Measurements from ENCODE around the gene ALKBH3. TPM values are rescaled to one million over a fixed set of nuclear protein-coding genes. Genes with fewer than 3 reads are reported as not detected.

Gene ALKBH3
- 10 to 100 TPM; 29.3 to 30.0 TPM for total RNA-seq

- Histone ChIP-seq H3K27ac (peak within 1 kb of the TSS in 3 of 4 donors; percentile 33 to 43 (median 33)), H3K36me3 (replicated peaks in 1 of 2; ENCODE audit: insufficient read depth in 1 of 2, low read depth in 2 of 2) (peaks cover 0 to 10% of the 10 kb centered on the region in 2 donors), H3K4me1 (peaks cover 16% of the 10 kb centered on the region), H3K9me3 (no peaks in the 10 kb centered on the region), H3K4me3 (peak within 1 kb of the TSS; percentile 95), H3K27me3 (no peaks in the 10 kb centered on the region)
- peak in 4 of 7 experiments; percentile 15 to 33 (median 20) for TF ChIP-seq CTCF (IDR thresholded peaks at IDR 0.05)
- TF ChIP-seq POLR2A (IDR thresholded peaks at IDR 0.05): peak in 2 of 3 donors; percentile 52 to 54
- WGBS, 2 donors: 0% methylated on average over 8 to 35 of the region's 36 CpGs
- intact Hi-C loops (cut with DNase I): no loop called here
- ATAC-seq (peak; percentile 100), DNase-seq (peak; percentile 93 to 97 (median 94))
Observed at GRCh38 chr11:43880640-43881159, at the start of gene ALKBH3. Gene ALKBH3 (plus strand): TSS chr11:43880831. CDS start chr11:43882653, 1,822 bp downstream.

GRCh38 chr11:43830928-43831440 lies 49.6 kb upstream of the ALKBH3 start:
- no peak for TF ChIP-seq POLR2A (IDR thresholded peaks at IDR 0.05)
- TF ChIP-seq CTCF (IDR thresholded peaks at IDR 0.05): no peak
- intact Hi-C loops (cut with DNase I): no loop called here
- H3K9me3 ChIP-seq: no peaks in the 10 kb centered on the region
- ATAC-seq (peak; percentile 58), DNase-seq (peak in 2 of 4 donors; percentile 7 to 46)
- H3K36me3 ChIP-seq (replicated peaks in 1 of 2; ENCODE audit: insufficient read depth in 1 of 2, low read depth in 2 of 2): peaks cover 0 to 2% of the 10 kb centered on the region in 2 donors
- H3K4me3 ChIP-seq: no peak overlapping the region
- no peak overlapping the region for H3K27ac ChIP-seq
- H3K4me1 ChIP-seq: no peaks in the 10 kb centered on the region
- 71 to 76% methylated on average over 5 of the region's 5 CpGs for WGBS, 2 donors
- no peaks in the 10 kb centered on the region for H3K27me3 ChIP-seq

- Histone ChIP-seq H3K9me3 (no peaks in the 10 kb centered on the region), H3K4me1 (no peaks in the 10 kb centered on the region), H3K36me3 (replicated peaks in 1 of 2; ENCODE audit: insufficient read depth in 1 of 2, low read depth in 2 of 2) (peaks cover 0 to 2% of the 10 kb centered on the region in 2 donors), H3K4me3 (no peak overlapping the region), H3K27ac (no peak overlapping the region), H3K27me3 (no peaks in the 10 kb centered on the region)
- ATAC-seq (no peak), DNase-seq (no peak)
- intact Hi-C loops (cut with DNase I): no loop called here
- 97 to 98% methylated on average over 4 of the region's 4 CpGs for WGBS, 2 donors
- no peak for TF ChIP-seq CTCF (IDR thresholded peaks at IDR 0.05)
- TF ChIP-seq POLR2A (IDR thresholded peaks at IDR 0.05): no peak
Observed at GRCh38 chr11:43832536-43832935, 48.1 kb upstream of the ALKBH3 start.

GRCh38 chr11:43833657-43834073 lies 47.0 kb upstream of the ALKBH3 start:
- DNase-seq (peak in 3 of 4 donors; percentile 26 to 42 (median 36)), ATAC-seq (peak; percentile 62)
- peaks cover 0 to 2% of the 10 kb centered on the region in 2 donors for H3K36me3 ChIP-seq (replicated peaks in 1 of 2; ENCODE audit: insufficient read depth in 1 of 2, low read depth in 2 of 2)
- WGBS, 2 donors: 34 to 46% methylated on average over 1 of the region's 1 CpG
- no peaks in the 10 kb centered on the region for H3K4me1 ChIP-seq
- intact Hi-C loops (cut with DNase I): no loop called here
- no peak for TF ChIP-seq POLR2A (IDR thresholded peaks at IDR 0.05)
- no peak for TF ChIP-seq CTCF (IDR thresholded peaks at IDR 0.05)
- peak overlapping the region in 1 of 4 donors; percentile 31 for H3K27ac ChIP-seq
- H3K4me3 ChIP-seq: no peak overlapping the region
- no peaks in the 10 kb centered on the region for H3K27me3 ChIP-seq
- no peaks in the 10 kb centered on the region for H3K9me3 ChIP-seq

GRCh38 chr11:43834286-43834685 lies 46.3 kb upstream of the ALKBH3 start:
- no peak for ATAC-seq
- TF ChIP-seq POLR2A (IDR thresholded peaks at IDR 0.05) (no peak), CTCF (IDR thresholded peaks at IDR 0.05) (no peak)
- Histone ChIP-seq H3K9me3 (no peaks in the 10 kb centered on the region), H3K27ac (peak overlapping the region in 1 of 4 donors; percentile 5), H3K4me1 (no peaks in the 10 kb centered on the region), H3K27me3 (no peaks in the 10 kb centered on the region), H3K4me3 (no peak overlapping the region), H3K36me3 (replicated peaks in 1 of 2; ENCODE audit: insufficient read depth in 1 of 2, low read depth in 2 of 2) (peaks cover 0 to 2% of the 10 kb centered on the region in 2 donors)
- WGBS, 2 donors: 85 to 91% methylated on average over 2 of the region's 2 CpGs
- DNase-seq: no peak
- intact Hi-C loops (cut with DNase I): no loop called here
